AG20443 (cell line): ENCODE measurements around the gene FAM110D.

Source experiments
- DNase-seq: peaks from one replicate; pipeline ENCODE4 v3.0.0; 2012; ENCODE audit warnings: low spot score, mixed read lengths

The FAM110D gene

DNA sequence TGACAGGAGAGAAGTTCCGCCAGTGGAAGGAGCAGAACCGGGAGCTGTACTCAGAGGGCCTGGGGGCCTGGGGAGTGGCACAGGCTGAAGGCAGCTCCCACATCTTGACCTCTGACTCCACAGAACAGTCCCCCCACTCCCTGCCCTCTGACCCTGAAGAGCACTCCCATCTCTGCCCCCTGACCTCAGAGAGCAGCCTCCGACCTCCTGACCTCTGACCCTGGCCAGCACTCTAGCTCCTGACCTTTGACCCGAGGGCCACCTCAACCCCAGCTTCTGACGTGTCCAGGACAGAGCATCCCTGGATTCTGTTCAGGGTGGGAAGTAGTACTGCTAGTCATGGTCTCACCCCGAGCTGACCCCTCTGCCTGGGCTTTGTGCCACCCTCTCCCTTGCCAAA lies 30.5 kb downstream of the FAM110D start:
- DNase-seq = no peak

DNA sequence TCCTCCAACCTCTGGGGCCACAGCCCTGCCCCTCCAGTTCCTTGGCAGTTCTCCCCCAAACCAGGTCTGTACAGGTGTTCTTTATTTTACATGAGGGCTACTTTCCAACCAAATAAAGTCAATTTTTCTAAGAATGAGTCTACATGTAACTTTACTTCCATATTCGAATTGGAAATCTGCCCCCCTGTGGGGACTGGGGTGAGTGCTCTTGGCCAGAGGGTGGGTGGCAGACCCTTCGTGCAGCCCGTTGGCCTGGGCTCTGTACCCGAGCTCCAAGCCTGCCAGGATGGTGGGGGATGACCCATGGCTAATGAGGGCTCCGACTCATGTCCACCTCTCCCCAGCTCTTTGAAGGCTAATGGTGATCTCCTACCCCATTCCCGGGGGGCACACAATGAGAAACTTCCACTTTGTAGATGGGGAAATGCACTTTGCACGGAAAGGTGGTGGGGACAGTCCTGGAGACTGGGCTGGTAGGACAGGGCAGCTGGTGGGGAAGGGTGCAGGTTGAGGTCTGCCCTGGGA lies 30.9 kb downstream of the FAM110D start:
- DNase-seq = no peak

DNA sequence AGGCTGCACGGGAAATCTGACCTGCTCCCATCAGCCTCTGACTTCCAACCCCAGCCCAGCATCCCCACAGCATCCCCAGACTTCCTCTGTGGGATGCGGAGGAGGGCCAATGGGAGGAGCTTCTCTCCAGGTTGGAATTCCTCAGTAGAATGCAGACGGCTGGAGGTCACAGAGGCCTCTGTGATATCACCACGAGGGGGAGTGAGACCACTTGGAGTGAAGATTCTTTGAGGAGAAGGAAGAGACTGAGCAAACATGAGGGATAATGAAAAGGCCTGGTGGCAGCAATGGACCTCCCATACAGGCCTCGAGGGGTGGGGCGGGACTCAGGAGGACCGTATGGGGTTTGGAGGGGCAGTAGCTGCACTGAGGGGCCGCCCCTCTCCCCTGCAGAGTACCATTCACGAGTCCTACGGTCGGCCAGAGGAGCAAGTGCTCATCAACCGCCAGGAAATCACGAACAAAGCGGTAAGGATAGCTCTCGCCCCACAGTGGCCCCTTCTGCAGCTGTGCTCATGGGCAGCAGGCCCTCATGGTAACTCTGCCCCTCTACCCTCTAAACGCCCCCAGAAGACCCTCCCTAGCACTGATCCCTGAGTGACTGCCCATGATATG lies 31.6 kb downstream of the FAM110D start, which contains the start of gene CATSPER4:
Gene CATSPER4 (plus strand): TSS at position 230 of the 615 bp plus-strand sequence. CDS start 26 bp downstream, at position 256.
- peak; percentile 37 for DNase-seq

DNA sequence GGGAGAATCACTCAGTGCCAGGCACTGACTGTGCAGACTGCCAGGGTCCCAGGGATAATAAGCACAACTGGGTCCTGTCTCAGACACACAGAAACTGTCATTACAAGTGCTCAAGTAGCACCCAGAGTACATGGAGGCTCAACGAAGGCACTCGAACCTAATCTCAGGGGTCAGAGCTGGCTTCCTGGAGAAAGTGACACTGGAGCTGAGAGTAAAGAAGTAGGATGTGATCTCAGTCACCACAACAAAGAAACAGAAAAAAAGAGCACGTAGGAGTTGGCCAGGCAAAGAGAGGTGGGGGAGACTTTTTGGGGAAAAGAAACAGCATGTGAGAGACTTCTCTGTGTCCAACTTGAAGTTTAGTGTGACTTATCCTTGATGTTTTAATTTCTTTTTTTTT lies 32.9 kb downstream of the FAM110D start:
- no peak for DNase-seq

DNA sequence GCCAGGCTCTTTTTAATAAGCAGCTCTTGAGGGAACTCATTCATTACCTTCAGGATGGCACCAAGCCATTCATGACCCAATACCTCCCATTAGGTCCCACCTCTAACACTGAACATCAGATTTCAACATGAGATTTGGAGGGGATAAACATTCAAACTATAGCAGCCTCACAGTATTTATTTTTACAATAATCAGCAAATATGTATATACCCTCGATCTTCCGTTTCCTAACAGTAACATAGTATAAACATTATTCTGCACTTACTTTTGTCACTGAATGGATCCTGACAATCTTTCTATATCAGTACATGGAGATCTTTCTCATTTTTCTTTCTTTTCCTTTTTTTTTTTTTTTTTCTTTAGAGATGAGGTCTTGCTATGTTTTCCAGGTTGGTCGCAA lies 36.9 kb downstream of the FAM110D start:
- DNase-seq = no peak

DNA sequence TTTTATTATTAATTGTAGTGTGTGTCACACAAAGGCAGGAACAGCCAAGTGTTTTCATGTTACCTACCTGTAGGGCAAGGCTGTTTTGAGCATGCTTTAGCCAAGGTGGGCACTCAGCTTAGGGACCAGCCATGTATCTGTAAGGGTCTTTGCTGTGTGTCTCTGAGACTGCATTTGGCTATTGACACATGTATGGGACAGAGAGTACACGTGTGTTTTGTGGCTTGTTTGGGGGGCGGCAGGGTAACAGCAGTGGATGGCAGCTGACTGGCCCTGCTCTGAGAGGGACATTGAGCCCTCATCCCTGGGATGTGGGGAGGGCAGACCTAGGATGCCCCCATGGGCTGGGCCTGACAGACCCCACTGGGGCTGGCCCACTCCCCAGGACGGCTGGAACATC lies 38.4 kb downstream of the FAM110D start:
- DNase-seq = no peak

DNA sequence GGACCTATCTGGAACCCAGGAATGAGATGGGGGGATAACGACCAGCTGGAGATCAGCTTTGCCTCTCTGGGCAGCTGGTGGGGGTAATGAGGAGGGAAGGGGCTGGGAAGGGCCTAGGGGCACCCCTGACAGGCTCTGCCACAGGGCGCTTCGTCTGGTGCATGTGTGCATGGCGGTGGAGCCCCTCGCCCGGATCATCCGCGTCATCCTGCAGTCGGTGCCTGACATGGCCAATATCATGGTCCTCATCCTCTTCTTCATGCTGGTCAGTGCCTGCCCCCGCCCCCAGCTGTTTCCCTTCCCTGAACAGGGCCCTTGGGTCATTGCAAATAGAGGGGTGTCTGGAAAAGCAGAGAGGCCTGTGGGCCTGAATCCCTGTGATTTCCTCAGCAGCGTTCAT lies 38.9 kb downstream of the FAM110D start:
- DNase-seq = no peak

DNA sequence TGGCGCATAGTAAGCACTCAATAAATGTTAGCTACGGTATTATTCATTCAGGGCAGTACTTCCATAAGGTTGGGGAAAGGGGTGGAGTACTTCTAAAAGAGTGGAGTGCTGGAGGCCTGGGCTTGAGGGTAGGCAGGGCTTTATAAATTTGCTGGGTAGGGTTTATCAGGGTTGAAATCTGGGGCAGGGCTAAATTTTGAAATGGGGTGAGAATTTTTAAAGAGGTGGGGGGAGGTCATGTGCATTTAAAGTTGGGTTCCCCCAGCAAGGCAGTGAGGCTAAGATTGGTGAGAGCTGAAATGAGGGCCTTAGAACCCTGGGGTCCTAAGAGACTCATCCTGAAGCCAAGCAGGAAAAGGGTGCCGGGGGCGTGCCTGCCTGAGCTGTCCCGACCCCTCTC lies 41.5 kb downstream of the FAM110D start:
- no peak for DNase-seq

DNA sequence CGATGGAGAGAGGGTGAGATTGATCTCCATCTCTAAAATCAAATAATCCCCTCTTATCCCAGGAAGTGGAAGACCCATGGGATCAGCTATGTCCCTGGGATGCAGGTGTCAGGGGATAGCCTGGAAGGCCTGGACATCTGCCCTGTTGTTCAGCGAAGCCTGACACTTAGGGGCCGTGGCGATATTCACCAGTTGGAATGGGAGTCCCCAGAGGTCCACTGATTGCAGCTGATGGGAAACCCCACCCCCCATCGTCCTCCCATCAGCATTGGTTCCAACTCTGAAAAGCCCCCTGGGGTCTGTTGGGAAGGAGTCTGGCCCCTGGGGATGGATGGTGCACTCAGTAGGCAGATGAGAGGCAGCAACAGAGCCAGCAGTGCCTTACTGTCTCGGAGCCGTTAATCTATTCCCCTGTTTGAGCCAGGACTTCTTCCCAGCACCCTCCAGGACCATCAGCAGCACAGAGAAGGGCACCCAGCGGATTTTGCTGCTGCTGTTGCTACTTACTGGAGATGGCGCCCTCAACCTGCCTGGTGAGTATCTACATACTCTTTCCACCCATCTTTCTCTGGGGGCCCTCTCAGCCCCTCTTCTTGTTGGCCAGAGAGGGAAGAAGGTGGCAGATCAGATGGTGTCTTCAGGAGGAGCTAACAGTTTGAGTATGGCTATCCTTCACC lies 44.9 kb downstream of the FAM110D start:
- DNase-seq = no peak

DNA sequence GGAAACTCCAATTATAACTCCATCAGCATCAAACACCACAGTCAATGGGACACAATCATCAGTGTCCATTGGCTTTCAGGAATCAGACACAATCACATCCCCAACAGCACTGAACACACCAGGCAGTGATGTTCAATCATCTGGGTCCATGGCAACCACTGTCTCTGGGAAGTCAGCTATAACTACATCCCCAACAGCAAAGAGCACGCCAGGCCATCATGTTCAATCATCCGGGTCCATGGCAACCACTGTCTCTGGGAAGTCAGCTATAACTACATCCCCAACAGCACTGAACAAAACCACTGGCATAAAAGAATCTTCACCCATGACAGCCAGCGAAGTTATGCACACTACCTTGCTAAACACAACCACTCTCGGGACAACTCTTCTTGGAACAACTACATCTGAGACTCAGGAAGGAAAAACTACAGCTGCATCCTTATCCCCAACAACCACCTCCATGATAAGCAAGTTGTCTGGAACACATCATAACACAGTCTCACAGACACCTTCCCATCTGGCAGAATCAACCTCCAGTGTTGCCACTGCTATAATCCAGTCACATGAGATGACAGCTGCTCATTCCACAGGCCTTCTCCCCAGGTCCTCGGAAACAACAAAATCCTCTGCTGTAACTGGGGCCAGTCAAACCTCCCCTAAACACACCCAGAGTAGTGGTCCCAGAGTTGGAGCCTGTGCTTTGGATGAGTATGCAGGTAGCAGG lies 51.4 kb downstream of the FAM110D start:
- DNase-seq = no peak

DNA sequence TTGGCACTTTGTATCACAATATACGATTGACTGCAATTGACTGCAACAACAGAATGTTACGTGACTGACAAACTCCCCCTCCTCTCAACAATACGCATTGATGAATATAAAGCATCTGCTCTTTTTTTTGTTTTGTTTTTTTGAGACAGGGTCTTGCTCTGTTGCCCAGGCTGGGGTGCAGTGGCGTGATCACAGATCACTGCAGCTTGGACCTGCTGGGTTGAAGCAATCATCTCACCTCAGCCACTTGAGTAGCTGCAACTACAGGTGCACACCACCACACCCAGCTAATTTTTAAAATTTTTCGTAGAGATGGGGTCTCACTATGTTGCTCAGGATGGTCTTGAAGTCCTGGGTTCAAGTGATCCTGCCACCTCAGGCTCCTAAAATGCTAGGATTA lies 53.8 kb downstream of the FAM110D start:
- DNase-seq = no peak

DNA sequence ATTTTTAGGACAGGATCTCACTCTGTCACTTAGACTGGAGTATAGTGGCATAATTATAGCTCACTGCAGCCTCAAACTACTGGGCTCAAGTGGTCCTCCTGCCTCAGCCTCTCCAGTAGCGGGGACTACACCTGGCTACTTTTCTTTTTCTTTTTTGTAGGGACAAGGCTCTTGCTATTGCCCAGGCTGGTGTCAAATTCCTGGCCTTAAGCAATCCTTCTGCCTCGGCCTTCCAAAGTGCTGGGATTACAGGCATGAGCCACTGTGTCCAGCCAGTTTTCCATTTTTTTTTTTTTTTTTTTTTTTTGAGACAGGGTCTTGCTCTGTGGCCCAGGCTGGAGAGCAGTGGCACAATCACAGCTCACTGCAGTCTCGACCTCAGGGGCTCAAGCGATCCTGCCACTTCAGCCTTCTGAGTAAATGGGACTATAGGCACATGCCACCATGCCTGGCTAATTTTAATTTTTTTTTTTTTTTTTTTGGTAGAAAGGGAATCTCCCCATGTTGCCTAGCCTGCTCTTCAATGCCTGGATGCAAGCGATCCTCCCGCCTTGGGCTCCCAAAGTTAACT lies 54.5 kb downstream of the FAM110D start:
- no peak for DNase-seq
